Stimulated activated effector memory CD8-positive, alpha-beta T cell treated with anti-CD3 and anti-CD28 coated beads, Interleukin-12 subunit alpha, Interleukin-12 subunit beta, amount 100 ng/mL, for 72 hours (primary cell): ENCODE measurements around the gene MLPH.
"Not testable (repeated sequence)": the region's sequence is repeated elsewhere in the genome, so short reads cannot be mapped to it uniquely, and the experiment has no call there.

ENCODE experiments used
- ATAC-seq: fragments of 150-1000 bp; cut with Tn5 transposase; 2 replicates; pipeline ENCODE4 v1.10.0; 2021
- DNase-seq, 2 donors: peaks; one replicate each; pipeline ENCODE4 v3.0.0; 2021 to 2022; ENCODE audit warnings: low spot score in 2 of 2
- H3K27ac Mint-ChIP-seq: one replicate; pipeline ENCODE4 v1.8.0; 2022; ENCODE audit warnings: mild to moderate bottlenecking, mixed read lengths
- H3K36me3 Mint-ChIP-seq: one replicate; pipeline ENCODE4 v1.8.0; 2022; ENCODE audit warnings: mild to moderate bottlenecking, mixed read lengths
- H3K4me1 Mint-ChIP-seq: one replicate; pipeline ENCODE4 v1.8.0; 2022; ENCODE audit warnings: mixed read lengths
- H3K4me3 Mint-ChIP-seq: one replicate; pipeline ENCODE4 v1.8.0; 2022; ENCODE audit warnings: mild to moderate bottlenecking, mixed read lengths
- H3K9me3 Mint-ChIP-seq: one replicate; pipeline ENCODE4 v1.8.0; 2022; ENCODE audit warnings: mixed read lengths

The MLPH gene

GRCh38 chr2:237591141-237591881, 104.3 kb downstream of the MLPH start:
- no peak for ATAC-seq
- H3K4me1 Mint-ChIP-seq, result peaks cover 10% of the 10 kb centered on the region
- DNase-seq, result no peak
- no peak overlapping the region for H3K4me3 Mint-ChIP-seq
- no peaks in the 10 kb centered on the region for H3K9me3 Mint-ChIP-seq
- no peaks in the 10 kb centered on the region for H3K36me3 Mint-ChIP-seq
- no peak overlapping the region for H3K27ac Mint-ChIP-seq

- H3K4me3 Mint-ChIP-seq, result no peak overlapping the region
- ATAC-seq, result no peak
- H3K4me1 Mint-ChIP-seq, result peaks cover 11% of the 10 kb centered on the region
Measured at GRCh38 chr2:237592425-237592980, 105.5 kb downstream of the MLPH start.

GRCh38 chr2:237593036-237593435, 106.0 kb downstream of the MLPH start:
- Mint-ChIP-seq H3K27ac (no peak overlapping the region), H3K4me3 (no peak overlapping the region), H3K4me1 (peaks cover 16% of the 10 kb centered on the region), H3K36me3 (no peaks in the 10 kb centered on the region), H3K9me3 (no peaks in the 10 kb centered on the region)
- DNase-seq, result no peak
- ATAC-seq, result no peak

More at GRCh38 chr2:237592425-237592980, 105.5 kb downstream of the MLPH start:
- H3K9me3 Mint-ChIP-seq, result no peaks in the 10 kb centered on the region
- H3K27ac Mint-ChIP-seq, result no peak overlapping the region
- H3K36me3 Mint-ChIP-seq, result no peaks in the 10 kb centered on the region
- DNase-seq, result no peak

- Mint-ChIP-seq H3K4me1 (peaks cover 24% of the 10 kb centered on the region), H3K36me3 (no peaks in the 10 kb centered on the region), H3K27ac (no peak overlapping the region), H3K4me3 (no peak overlapping the region), H3K9me3 (no peaks in the 10 kb centered on the region)
- no peak for ATAC-seq
- no peak for DNase-seq
Measured at GRCh38 chr2:237593596-237594320, 106.7 kb downstream of the MLPH start.

GRCh38 chr2:237594514-237594871, 107.4 kb downstream of the MLPH start:
- no peak for ATAC-seq
- Mint-ChIP-seq H3K27ac (no peak overlapping the region), H3K36me3 (no peaks in the 10 kb centered on the region), H3K9me3 (no peaks in the 10 kb centered on the region), H3K4me1 (peaks cover 25% of the 10 kb centered on the region), H3K4me3 (no peak overlapping the region)
- DNase-seq, result no peak

GRCh38 chr2:237595829-237596519, 108.9 kb downstream of the MLPH start:
- H3K36me3 Mint-ChIP-seq, H3K27ac Mint-ChIP-seq, H3K4me3 Mint-ChIP-seq, DNase-seq, H3K9me3 Mint-ChIP-seq, ATAC-seq: not testable (repeated sequence)
- peaks cover 24% of the 10 kb centered on the region for H3K4me1 Mint-ChIP-seq

GRCh38 chr2:237596520-237597195, 109.6 kb downstream of the MLPH start:
- H3K27ac Mint-ChIP-seq, result no peak overlapping the region
- H3K36me3 Mint-ChIP-seq, result no peaks in the 10 kb centered on the region
- H3K4me1 Mint-ChIP-seq, result peaks cover 17% of the 10 kb centered on the region
- H3K9me3 Mint-ChIP-seq, result no peaks in the 10 kb centered on the region
- ATAC-seq, result no peak
- H3K4me3 Mint-ChIP-seq, result no peak overlapping the region
- no peak for DNase-seq

- Mint-ChIP-seq H3K4me3 (no peak overlapping the region), H3K4me1 (peaks cover 15% of the 10 kb centered on the region), H3K9me3 (no peaks in the 10 kb centered on the region), H3K27ac (peak overlapping the region; percentile 84), H3K36me3 (no peaks in the 10 kb centered on the region)
- DNase-seq (no peak), ATAC-seq (no peak)
Measured at GRCh38 chr2:237597196-237598145, 110.4 kb downstream of the MLPH start.

GRCh38 chr2:237598468-237599208, 111.6 kb downstream of the MLPH start:
- Mint-ChIP-seq H3K4me3 (no peak overlapping the region), H3K9me3 (no peaks in the 10 kb centered on the region), H3K27ac (peak overlapping the region; percentile 84), H3K36me3 (no peaks in the 10 kb centered on the region), H3K4me1 (peaks cover 26% of the 10 kb centered on the region)
- ATAC-seq, result no peak
- DNase-seq, result no peak

GRCh38 chr2:237599465-237600110, 112.5 kb downstream of the MLPH start:
- Mint-ChIP-seq H3K36me3 (no peaks in the 10 kb centered on the region), H3K4me1 (peaks cover 32% of the 10 kb centered on the region), H3K4me3 (no peak overlapping the region), H3K27ac (no peak overlapping the region), H3K9me3 (no peaks in the 10 kb centered on the region)
- no peak for DNase-seq
- ATAC-seq, result no peak

- ATAC-seq (no peak), DNase-seq (no peak)
- Mint-ChIP-seq H3K4me1 (peaks cover 32% of the 10 kb centered on the region), H3K9me3 (no peaks in the 10 kb centered on the region), H3K4me3 (no peak overlapping the region), H3K36me3 (no peaks in the 10 kb centered on the region), H3K27ac (no peak overlapping the region)
Measured at GRCh38 chr2:237600205-237600846, 113.3 kb downstream of the MLPH start.

GRCh38 chr2:237601453-237602116, 114.5 kb downstream of the MLPH start:
- peak overlapping the region; percentile 90 for H3K27ac Mint-ChIP-seq
- H3K4me1 Mint-ChIP-seq, result peaks cover 32% of the 10 kb centered on the region
- no peak for ATAC-seq
- H3K4me3 Mint-ChIP-seq, result no peak overlapping the region
- H3K9me3 Mint-ChIP-seq, result no peaks in the 10 kb centered on the region
- H3K36me3 Mint-ChIP-seq, result no peaks in the 10 kb centered on the region
- no peak for DNase-seq
